GM21390 (cell line): ENCODE results near the gene PDE6B.
"Not testable (repeated sequence)": the region's sequence is repeated elsewhere in the genome, so short reads cannot be mapped to it uniquely, and the experiment has no call there.

Experiments used
- ATAC-seq: cut with Tn5 transposase; IDR thresholded peaks from one replicate; pipeline ENCODE4 v1.9.1; 2021; ENCODE audit not compliant: unreplicated experiment

PDE6B gene

DNA sequence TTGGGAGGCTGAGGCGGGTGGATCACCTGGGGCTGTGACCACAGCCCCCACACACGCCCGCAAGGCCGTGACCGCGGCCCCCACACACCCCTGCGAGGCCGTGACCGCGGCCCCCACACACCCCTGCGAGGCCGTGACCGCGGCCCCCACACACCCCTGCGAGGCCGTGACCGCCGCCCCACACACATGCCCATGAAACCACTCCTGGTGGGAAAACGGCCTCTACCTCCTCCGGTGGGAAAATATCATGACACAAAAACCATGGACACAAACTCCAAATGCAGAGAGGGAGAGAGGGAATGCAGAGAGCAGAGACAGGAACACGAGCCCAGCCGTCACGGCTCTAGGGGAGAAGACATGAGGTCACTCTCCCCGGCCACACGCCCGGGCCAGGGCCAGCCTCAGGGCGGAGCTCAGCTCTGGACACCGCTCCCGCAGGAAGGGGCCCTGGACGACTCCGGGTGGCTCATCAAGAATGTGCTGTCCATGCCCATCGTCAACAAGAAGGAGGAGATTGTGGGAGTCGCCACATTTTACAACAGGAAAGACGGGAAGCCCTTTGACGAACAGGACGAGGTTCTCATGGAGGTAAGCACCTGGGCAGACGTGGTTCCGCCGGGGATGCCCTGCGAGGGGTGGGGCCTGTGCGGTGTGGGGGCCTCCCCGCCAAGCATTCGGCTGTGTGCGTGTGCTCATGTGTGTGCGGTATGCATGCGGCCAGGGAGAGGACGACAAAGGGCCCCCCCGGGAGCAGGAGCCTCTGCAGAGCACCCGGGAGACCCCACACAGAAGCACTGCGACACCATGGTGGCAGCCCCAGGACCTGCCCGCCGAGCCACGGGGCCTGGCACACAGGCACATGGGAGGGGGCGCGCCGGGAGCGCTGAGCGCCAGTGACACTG, 31.3 kb downstream of the PDE6B start:
- ATAC-seq, result no peak

DNA sequence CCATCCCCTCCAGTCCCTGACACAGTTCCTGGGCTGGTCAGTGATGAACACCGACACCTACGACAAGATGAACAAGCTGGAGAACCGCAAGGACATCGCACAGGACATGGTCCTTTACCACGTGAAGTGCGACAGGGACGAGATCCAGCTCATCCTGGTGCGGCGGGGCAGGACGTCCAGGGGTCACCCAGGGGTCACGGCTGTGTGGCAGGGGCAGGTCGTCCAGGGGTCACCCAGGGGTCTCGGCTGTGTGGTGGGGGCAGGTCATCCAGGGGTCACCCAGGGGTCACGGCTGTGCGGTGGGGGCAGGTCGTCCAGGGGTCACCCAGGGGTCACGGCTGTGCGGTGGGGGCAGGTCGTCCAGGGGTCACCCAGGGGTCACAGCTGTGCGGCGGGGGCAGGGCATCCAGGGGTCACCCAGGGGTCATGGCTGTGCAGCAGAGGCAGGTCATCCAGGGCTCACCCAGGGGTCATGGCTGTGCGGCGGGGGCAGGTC, 32.0 kb downstream of the PDE6B start:
- ATAC-seq, result no peak

DNA sequence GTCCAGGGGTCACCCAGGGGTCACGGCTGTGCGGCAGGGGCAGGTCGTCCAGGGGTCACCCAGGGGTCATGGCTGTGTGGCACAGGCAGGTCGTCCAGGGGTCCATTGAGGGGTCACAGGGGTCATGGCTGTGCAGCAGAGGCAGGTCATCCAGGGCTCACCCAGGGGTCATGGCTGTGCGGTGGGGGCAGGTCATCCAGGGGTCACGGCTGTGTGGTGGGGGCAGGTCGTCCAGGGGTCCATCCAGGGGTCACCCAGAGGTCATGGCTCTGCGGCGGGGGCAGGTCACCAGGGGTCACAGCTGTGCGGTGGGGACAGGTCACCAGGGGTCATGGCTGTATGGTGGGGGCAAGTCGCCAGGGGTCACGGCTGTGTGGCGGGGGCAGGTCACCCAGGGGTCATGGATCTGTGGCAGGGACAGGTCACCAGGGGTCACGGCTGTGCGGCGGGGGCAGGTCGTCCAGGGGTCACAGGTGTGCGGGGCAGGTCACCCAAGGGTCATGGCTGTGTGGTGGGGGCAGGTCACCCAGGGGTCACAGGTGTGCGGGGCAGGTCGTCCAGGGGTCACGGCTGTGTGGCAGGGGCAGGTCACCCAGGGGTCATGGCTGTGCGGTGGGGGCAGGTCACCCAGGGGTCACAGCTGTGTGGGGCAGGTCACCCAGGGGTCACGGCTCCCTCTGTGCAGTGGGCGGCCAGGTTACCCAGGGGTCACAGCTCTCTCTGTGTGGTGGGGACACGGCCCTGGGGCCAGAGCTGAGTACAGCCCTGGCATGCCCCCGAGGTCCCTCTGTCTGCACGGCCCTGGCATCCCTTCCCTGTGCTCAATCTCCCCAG, 32.7 kb downstream of the PDE6B start:
- ATAC-seq, result no peak

DNA sequence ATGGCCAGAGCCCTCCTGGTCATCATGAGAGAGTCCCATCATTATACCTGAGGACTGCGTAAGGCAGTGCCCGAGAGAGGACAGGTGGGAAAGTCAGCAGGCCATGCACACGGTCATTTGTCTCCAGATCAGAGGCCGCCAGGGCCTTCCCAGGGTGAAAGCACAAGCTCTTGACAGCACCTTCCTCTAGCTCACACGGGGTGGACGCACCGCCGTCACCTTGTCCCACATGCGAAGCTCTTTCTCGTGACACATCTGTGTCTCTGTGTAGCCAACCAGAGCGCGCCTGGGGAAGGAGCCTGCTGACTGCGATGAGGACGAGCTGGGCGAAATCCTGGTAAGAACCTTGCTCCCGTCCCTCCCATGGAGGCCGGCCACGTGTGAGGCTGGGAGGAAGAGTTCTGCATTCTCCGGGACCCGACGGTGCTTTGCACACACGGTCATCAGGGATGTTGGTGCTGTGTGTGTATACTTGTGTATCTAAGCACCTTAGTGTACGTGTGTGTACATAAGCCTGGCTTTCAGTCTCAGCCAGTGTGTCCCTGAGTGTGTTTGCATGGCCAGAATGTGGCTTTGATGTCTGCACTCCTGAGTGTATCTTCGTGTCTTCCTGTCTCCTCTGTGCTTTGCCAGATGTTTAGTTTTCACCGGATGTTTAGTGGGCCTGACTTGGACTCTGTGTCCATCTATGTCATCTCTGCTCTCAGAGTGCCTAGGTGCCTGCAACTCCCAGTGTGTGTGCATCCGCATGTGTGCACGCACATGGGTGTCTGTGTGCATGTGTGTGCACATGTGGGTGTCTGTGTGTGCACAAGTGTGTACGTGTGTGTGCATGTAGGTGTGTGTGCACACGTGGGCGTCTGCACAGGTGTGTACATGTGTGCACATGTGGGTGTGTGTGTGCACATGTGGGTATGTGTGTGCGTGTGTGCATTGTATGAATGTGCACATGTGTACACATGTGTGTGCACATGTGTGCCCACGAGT, 33.6 kb downstream of the PDE6B start:
- ATAC-seq, result no peak

DNA sequence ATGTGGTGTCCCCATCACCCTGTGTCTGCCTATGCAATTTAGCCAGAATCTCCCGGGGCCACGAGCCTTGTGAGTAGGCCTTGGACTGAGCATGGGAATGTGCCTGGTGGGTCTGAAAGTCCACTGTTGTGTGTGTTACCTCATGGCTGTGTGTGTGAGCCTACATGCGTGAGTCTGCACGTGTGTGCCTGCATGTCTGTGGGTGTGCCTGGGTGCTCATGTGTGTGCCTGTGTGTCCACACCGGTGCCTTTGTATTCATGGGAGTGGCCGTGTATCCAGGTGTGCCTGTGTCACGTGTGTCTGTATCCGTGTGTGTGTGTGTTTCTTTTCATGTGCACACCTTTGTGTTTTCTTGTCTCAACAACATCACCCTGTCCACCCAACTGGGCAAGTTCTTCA, 34.5 kb downstream of the PDE6B start:
- ATAC-seq, result no peak

DNA sequence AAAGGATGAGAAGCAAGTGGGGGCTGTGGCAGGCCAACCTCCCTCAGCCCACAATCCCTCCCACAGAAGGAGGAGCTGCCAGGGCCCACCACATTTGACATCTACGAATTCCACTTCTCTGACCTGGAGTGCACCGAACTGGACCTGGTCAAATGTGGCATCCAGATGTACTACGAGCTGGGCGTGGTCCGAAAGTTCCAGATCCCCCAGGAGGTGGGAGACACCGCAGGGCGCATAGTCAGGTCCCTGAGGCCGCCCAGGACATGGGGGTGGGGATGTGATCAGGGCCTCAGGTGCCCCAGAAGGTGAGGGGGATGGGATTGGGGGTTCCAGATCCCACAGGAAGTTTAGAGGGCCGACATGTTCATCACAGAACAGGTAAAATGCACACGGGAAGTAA, 35.0 kb downstream of the PDE6B start:
- no peak for ATAC-seq

DNA sequence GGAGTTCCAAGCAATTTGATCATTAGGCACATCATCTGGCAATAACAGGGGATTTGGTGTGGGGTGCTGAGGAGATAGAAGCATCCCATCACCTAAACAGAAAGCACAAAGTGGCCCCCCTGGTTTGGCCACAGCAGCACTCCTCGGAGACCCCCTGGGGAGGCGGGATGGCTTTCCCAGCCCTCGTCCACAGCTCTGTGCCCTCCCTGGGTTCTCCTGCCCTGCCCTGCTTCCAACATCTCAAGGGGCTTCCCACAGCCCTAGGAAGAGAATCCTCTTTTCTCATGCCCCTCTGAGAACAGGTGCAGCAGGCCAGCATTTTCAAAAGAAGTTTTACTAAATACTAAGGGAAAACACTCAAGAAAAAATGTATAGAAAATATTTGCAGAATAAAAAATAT, 35.9 kb downstream of the PDE6B start:
- ATAC-seq, result no peak

DNA sequence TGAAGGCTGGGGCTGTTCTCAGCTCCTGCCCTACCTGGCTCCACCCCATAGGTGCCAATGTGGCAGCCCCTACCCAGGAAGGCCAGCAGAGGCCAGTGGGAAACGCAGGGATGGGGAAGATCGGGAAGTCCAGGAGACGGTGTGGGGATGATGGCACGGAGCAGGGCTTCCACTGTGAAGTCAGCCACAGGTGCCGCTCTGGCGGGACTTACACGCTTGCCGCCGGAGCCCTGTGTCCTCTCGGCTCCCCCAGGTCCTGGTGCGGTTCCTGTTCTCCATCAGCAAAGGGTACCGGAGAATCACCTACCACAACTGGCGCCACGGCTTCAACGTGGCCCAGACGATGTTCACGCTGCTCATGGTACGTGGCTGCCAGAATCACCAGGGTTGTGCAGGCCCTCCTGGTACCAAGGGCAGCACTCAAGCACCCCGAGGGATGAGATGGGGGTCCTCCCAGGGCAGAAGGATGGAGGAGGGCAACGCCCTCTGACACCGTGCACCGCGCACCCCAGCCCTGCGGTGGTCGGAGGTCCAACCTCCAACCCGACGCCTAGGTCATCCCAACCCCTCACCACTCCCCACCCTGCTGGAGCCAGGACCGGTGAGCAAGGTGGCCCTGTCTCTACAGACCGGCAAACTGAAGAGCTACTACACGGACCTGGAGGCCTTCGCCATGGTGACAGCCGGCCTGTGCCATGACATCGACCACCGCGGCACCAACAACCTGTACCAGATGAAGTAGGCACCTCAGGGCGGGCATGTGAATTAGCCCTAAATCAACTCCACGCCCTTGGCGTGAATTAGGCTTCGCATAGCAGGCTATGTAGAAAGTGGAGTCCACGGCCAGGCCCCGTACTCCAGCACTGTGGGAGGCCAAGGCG, 36.7 kb downstream of the PDE6B start:
- no peak for ATAC-seq

DNA sequence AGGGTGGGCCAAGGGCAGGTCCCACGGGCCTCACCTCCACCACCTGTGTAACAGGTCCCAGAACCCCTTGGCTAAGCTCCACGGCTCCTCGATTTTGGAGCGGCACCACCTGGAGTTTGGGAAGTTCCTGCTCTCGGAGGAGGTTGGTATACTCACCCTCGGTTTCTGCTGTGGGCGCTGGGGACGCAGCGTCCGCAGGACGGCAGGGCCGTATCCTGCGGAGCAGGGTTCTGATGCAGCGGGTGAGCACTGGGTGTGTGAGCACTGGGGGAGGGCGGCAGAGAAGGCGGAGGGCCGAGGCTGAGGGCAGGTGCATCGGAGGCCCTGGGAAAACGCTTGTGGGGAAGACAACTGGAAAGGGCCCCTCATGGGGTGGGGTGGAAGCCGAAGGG, 37.7 kb downstream of the PDE6B start:
- peak; percentile 8 for ATAC-seq

DNA sequence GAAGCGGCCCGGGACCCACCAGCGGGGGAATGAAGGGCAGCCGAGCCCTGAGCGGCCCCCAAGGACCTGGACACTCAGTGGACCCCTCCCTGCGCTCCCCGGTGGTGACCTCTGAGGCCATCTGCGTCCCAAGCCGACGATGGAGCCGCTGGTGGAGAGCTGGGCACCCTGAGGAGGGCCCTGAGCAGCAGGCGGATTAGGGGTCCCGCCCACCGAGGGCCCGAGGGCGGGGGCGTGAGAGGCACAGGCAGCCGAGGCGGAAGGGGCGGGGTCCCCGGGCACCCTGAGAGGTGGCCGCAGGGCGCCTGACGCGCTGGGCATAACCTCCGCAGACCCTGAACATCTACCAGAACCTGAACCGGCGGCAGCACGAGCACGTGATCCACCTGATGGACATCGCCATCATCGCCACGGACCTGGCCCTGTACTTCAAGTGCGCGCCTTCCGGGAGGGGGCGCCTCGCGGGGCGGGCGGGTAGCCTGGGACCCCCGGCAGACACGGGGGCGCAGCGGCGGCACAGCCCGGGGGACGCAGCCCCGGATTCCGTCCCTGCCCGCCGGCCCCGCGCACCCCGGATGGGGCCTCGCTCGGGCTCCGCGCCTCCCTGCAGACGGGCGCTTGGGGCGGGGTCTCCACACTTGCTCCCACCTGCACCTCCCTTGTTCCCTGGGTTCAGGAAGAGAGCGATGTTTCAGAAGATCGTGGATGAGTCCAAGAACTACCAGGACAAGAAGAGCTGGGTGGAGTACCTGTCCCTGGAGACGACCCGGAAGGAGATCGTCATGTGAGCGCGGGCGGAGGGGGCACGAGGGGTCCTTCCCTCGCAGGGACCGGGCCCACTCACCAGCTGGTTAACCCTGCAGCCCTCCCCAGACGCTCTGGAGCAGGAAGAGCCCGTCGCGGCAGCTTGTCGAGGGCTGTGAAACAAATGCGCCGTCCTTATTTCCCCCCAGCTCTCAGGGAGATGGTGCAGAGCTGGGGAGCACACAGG, 38.4 kb downstream of the PDE6B start:
- ATAC-seq, result peak; percentile 79

DNA sequence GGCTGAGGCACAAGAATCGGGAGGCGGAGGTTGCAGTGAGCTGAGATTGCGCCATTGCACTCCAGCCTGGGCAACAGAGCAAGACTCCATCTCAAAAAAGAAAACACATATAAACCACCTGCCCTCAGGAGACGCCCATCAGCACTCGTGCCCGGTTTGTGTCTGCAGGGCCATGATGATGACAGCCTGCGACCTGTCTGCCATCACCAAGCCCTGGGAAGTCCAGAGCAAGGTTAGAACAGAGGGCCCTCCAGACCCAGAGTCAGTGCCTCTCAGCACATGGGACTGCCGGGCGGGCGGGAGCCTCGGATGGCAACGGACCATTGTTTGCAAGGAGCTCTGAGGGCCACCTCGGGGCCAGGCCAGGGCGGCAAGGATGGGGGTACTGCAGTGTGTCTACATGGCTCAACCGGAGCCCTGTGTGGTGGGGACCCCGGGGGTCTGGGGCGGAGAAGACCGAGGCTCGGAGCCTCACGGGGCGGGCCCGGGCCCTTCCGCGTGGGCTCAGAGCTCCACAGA, 39.4 kb downstream of the PDE6B start:
- no peak for ATAC-seq

DNA sequence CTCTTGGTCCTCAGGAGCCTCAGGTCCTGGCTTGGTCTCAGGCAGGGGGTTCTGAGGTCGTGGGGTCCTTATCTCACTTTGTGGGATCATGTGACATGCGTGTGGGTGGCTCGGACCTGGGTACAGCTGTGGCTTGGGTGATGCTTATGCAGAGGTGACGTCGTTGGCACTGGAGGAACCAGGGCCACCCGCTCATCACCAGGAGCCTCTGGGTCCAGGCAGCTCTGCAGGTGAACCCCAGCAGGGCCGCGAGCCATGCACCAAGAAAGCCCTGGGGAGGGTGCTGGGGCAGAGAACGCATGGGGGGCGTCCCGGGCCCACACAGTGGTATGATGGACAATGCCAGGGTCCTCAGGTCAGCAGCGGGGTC, 40.0 kb downstream of the PDE6B start:
- no peak for ATAC-seq

DNA sequence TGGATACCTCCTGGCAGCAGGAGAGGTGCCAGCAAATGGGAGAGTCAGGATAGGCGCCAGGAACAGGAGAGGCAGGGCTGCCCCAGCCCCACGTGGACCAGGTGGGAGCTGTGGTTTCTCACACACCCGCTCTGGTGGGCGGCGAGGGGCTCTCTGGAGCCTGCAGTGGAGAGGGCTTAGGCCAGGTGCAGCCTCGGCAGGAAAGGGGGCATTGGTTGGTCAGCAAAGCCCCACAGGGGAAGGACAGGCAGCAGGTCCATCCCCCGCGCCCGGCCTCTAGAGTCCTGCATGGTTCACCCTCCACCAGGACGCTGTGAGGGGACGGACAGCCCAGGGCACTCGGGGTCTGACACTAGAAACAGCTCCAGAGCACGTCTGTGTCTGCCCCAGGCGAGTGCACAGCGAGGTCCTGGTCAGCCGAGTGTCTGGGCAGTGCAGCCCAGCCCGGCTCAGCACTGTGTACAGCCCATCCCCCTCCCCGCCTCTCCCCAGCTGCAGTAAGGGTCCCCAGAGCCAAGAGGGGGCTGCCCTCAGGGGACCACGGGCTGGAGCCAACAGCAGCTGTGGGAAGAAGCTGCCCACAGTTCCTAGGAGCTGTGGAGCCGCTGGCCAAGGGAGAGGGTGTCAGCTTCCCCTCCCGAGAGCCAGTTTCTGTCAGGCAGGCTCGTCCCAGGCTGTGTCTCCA, 40.5 kb downstream of the PDE6B start:
- ATAC-seq, result no peak

DNA sequence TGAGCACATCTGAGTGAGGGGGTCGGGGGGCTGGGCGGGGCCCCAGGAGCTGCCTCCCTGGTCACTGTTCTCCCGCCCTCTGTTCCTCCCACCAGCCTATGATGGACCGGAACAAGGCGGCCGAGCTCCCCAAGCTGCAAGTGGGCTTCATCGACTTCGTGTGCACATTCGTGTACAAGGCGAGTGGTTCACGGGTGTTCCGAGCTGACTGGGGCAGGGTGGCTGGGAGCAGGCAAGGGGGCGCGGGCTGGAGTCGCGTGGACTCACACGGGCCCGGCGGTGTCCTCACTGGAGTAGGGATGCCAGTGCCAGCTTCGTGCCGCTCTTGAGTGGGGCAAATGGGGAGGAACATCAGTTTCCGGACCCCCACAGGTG, 41.0 kb downstream of the PDE6B start:
- ATAC-seq, result no peak

DNA sequence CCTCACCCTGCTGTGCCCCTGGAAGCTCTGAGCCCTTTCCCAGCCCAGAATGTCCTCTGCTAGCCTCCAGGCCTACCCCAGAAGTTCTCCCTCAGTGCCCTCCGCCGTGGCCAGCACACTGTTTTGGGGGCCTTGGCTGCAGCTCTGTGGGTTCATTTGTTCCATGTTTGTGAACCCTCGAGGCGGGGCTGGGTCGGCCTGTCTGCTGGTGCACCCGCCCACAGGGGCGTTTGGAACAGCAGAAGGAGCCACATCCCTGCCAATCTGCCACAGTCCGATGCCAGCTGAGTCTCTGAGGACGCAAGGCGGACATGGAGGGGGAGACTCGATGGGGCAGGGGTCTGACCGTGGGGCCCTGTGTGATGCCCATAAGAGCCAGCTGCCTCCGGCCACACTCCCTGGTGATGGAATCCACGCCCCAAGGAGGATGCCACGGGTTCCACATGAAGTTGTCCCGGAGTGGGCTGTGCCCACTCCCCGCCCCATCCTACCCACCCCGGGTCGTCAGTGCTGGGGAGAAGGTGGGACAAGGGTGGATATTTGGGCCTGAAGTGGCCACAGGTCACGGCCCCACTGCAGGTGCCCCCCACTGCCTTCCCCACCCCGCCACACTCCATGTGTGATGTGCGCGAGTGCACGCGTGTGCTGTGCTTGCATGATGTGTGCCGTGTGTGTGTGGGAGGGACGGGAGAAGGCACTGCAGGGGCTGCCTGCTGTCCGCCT, 41.6 kb downstream of the PDE6B start:
- ATAC-seq, result no peak

DNA sequence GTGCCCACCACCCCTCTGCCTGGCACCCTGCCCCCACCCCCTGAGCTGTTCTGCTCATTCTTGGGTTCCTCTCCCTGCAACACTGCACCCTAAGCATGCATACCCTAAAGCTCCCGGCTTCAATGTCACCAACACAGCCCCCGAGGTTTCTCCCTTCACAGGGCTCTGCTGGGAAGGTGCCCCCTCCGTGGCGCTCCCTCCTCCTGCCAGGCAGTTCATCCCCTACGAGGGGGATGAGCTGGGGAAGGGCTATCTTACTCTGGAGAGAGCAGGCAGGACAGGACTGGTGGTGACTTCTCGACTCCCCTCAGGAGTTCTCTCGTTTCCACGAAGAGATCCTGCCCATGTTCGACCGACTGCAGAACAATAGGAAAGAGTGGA, 42.2 kb downstream of the PDE6B start:
- no peak for ATAC-seq

DNA sequence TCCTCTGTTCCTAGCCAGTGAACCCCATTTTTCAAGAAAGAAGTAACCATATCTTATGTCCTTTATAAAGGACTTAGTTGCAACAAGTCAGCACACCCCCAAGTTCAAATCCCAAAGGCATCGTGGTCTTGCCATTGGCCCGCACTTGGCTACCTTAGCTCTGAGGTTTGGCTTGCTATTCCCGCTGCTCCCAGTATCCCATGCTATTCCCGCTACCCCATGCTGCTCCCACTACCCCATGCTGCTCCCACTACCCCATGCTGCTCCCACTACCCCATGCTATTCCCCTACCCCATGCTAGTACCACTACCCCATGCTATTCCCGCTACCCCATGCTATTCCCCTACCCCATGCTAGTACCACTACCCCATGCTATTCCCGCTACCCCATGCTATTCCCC, 42.8 kb downstream of the PDE6B start:
- not testable (repeated sequence) for ATAC-seq
